Testis (tissue), 2 donors: ENCODE results near the gene STXBP5.

ENCODE experiments used
- CTCF ChIP-seq, 3 experiments: fragments of 450-650 bp in 2 of 3; fragments of 200-600 bp in 1 of 3; sonication (generic) in 1 of 3; IDR thresholded peaks; one replicate each; pipeline ENCODE4 v1.5.1; 2016 to 2019; ENCODE audit warnings: antibody characterized with exemption in 3 of 3, mild to moderate bottlenecking in 2 of 3, moderate library complexity in 1 of 3
- POLR2A ChIP-seq: fragments of 450-650 bp; IDR thresholded peaks from one replicate; pipeline ENCODE4 v1.6.1; 2017; ENCODE audit warnings: antibody characterized with exemption, mild to moderate bottlenecking, moderate library complexity

- TF ChIP-seq CTCF (IDR thresholded peaks at IDR 0.05) (no peak), POLR2A (no peak)
Observed at GRCh38 chr6:147184379-147184778, 19.8 kb upstream of the STXBP5 start.
